Naive thymus-derived CD8-positive, alpha-beta T cell (primary cell): Measurements from ENCODE around the gene PLXNA2. TPM values are rescaled to one million over a fixed set of nuclear protein-coding genes. Genes with fewer than 3 reads are reported as not detected.
A peak's percentile ranks its signal among the peaks of the same experiment; 100 is the strongest.

Experiments used
- ATAC-seq, 2 donors: fragments of 150-1000 bp; cut with Tn5 transposase in 1 of 2; sonication (Bioruptor Pico), chemical (Tn5 transposase) in 1 of 2; 1 replicate in 1 of 2; 2 replicates in 1 of 2; pipeline ENCODE4 v1.10.0; 2021; ENCODE audit warnings: mild to moderate bottlenecking in 2 of 2, moderate library complexity in 2 of 2
- POLR2A ChIA-PET: fragments of 350-600 bp; sonication (Branson Sonifier 250); formaldehyde crosslinking; loops from one replicate; lab custom pipeline; 2021; ENCODE audit warnings: antibody characterized with exemption; lab: Charles Lee
- DNase-seq, 10 donors: peaks; one replicate each; pipeline versions ENCODE4 v3.0.0 to v3.0.0-alpha.2; 2020 to 2022
- H3K27ac Mint-ChIP-seq, 10 donors: one replicate each; pipeline ENCODE4 v1.8.0; 2020 to 2022; ENCODE audit warnings: mild to moderate bottlenecking in 10 of 10, mixed read lengths in 10 of 10, moderate library complexity in 4 of 10, inconsistent platforms in 1 of 10
- H3K27me3 Mint-ChIP-seq, 5 donors: one replicate each; pipeline ENCODE4 v1.8.0; 2021 to 2022; ENCODE audit warnings: mixed read lengths in 5 of 5
- H3K36me3 Mint-ChIP-seq, 3 donors: one replicate each; pipeline ENCODE4 v1.8.0; 2020 to 2022; ENCODE audit warnings: mixed read lengths in 3 of 3, mild to moderate bottlenecking in 2 of 3, inconsistent platforms in 1 of 3
- H3K4me1 Mint-ChIP-seq, 4 donors: one replicate each; pipeline ENCODE4 v1.8.0; 2021 to 2022; ENCODE audit warnings: mixed read lengths in 4 of 4
- H3K4me3 Mint-ChIP-seq, 10 donors: one replicate each; pipeline ENCODE4 v1.8.0; 2020 to 2022; ENCODE audit warnings: mild to moderate bottlenecking in 10 of 10, mixed read lengths in 10 of 10, moderate library complexity in 6 of 10, inconsistent platforms in 1 of 10
- H3K9me3 Mint-ChIP-seq, 9 donors: one replicate each; pipeline ENCODE4 v1.8.0; 2020 to 2022; ENCODE audit warnings: mixed read lengths in 9 of 9, mild to moderate bottlenecking in 3 of 9, inconsistent platforms in 1 of 9, moderate library complexity in 1 of 9
- polyA plus RNA-seq, 3 donors: library from polyadenylated mRNA; unstranded; fragments of 300-500 nt; fragmentation: Illumina TruSeq; gene quantifications; one replicate each; pipeline ENCODE4 v1.2.3, GENCODE V29; 2021
- total RNA-seq, 8 experiments: library from RNA in 2 of 8; stranded (reverse) in 2 of 8; gene quantifications; one replicate each; pipeline ENCODE4 v1.2.3 and lab custom pipeline; 2021 to 2026

PLXNA2 gene
- total and polyA plus RNA-seq, 5 experiments from 2014 or later: 0.06 to 7.7 (median 0.14) TPM

- H3K27me3 Mint-ChIP-seq: peaks cover 0 to 8% (median 2%) of the 10 kb centered on the region in 5 donors
- POLR2A ChIA-PET: no interaction called here
Measured at GRCh38 chr1:208061632-208062031, 182.6 kb downstream of the PLXNA2 start.

GRCh38 chr1:208061118-208061517 is 183.1 kb downstream of the PLXNA2 start:
- H3K4me1 Mint-ChIP-seq: no peaks in the 10 kb centered on the region
- no peaks in the 10 kb centered on the region for H3K36me3 Mint-ChIP-seq

More at GRCh38 chr1:208061632-208062031, 182.6 kb downstream of the PLXNA2 start:
- DNase-seq (no peak), ATAC-seq (no peak)
- H3K4me1 Mint-ChIP-seq: no peaks in the 10 kb centered on the region
- no peaks in the 10 kb centered on the region for H3K36me3 Mint-ChIP-seq
- no peak overlapping the region for H3K4me3 Mint-ChIP-seq
- no peaks in the 10 kb centered on the region for H3K9me3 Mint-ChIP-seq
- H3K27ac Mint-ChIP-seq: no peak overlapping the region

GRCh38 chr1:208060215-208060869 is 183.8 kb downstream of the PLXNA2 start:
- H3K4me1 Mint-ChIP-seq: no peaks in the 10 kb centered on the region
- POLR2A ChIA-PET: no interaction called here
- no peak overlapping the region for H3K27ac Mint-ChIP-seq
- H3K4me3 Mint-ChIP-seq: no peak overlapping the region
- ATAC-seq: no peak
- DNase-seq: no peak
- H3K27me3 Mint-ChIP-seq: peaks cover 0 to 8% (median 2%) of the 10 kb centered on the region in 5 donors
- H3K9me3 Mint-ChIP-seq: no peaks in the 10 kb centered on the region
- no peaks in the 10 kb centered on the region for H3K36me3 Mint-ChIP-seq

More at GRCh38 chr1:208061118-208061517, 183.1 kb downstream of the PLXNA2 start:
- ATAC-seq (no peak), DNase-seq (no peak)
- Mint-ChIP-seq H3K27me3 (peaks cover 0 to 8% (median 2%) of the 10 kb centered on the region in 5 donors), H3K4me3 (no peak overlapping the region), H3K9me3 (no peaks in the 10 kb centered on the region), H3K27ac (no peak overlapping the region)
- POLR2A ChIA-PET: no interaction called here

DNA sequence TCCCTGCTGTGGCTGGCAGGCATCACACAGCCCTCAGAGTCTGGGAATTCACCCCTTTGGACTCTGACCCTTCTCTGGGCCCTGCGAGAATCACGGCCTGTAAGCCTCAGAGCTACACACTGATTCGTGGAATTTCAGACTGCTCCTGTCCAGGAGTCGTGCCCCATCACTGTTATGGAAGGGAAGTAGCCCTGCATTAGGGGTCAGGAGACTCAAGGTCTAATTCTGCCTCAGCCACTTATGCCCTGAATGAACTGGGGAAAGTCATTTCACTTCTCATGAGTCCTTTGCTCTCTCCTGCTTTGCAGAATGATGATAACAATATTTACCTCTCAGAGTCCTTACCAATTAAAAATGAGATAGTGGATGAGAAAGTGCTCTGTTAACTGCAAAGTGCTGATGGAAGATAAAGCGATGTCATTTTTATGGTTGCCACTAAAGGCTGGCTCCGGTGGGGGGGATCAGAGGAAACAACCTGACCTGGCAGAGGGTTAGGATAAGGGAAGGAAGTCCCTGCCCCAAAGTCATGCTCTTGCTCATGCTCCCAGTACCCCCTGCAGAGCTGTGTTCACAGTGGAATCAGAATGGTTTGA is 184.7 kb downstream of the PLXNA2 start:
- H3K4me3 Mint-ChIP-seq: no peak overlapping the region
- H3K9me3 Mint-ChIP-seq: no peaks in the 10 kb centered on the region
- DNase-seq (no peak), ATAC-seq (no peak)
- POLR2A ChIA-PET: no interaction called here
- H3K27me3 Mint-ChIP-seq: peaks cover 0 to 12% (median 2%) of the 10 kb centered on the region in 5 donors
- no peaks in the 10 kb centered on the region for H3K4me1 Mint-ChIP-seq
- H3K27ac Mint-ChIP-seq: no peak overlapping the region
- no peaks in the 10 kb centered on the region for H3K36me3 Mint-ChIP-seq

GRCh38 chr1:208058756-208059155 is 185.4 kb downstream of the PLXNA2 start:
- Mint-ChIP-seq H3K27ac (no peak overlapping the region), H3K4me3 (no peak overlapping the region), H3K27me3 (peaks cover 0 to 12% (median 2%) of the 10 kb centered on the region in 5 donors), H3K9me3 (no peaks in the 10 kb centered on the region), H3K4me1 (no peaks in the 10 kb centered on the region), H3K36me3 (no peaks in the 10 kb centered on the region)
- DNase-seq (no peak), ATAC-seq (no peak)
- POLR2A ChIA-PET: no interaction called here

DNA sequence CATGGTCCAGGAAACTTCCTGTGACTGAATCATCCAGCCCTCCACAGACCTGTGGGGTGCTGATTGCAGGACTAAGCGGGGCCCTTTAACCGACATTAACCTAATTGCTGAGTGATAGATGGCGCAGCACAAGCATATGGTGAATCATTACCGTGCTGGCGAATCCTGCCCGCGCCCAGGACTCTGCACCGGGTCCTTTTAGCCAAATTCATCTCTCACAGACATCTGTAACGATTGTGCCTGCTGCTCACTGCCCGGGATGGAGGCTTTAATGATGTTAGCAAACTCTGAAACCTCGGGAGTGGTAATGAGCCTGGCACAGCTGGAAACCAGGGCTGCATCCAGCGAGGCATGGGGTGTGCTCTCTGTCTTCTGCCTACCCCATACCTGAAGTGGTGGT is 185.9 kb downstream of the PLXNA2 start:
- Mint-ChIP-seq H3K36me3 (no peaks in the 10 kb centered on the region), H3K9me3 (no peaks in the 10 kb centered on the region), H3K27ac (no peak overlapping the region), H3K4me3 (no peak overlapping the region), H3K4me1 (no peaks in the 10 kb centered on the region), H3K27me3 (peaks cover 0 to 12% (median 2%) of the 10 kb centered on the region in 5 donors)
- POLR2A ChIA-PET: no interaction called here
- no peak for DNase-seq
- ATAC-seq: no peak

GRCh38 chr1:208057056-208057455 is 187.1 kb downstream of the PLXNA2 start:
- Mint-ChIP-seq H3K27ac (no peak overlapping the region), H3K27me3 (peaks cover 0 to 7% (median 2%) of the 10 kb centered on the region in 5 donors), H3K4me1 (no peaks in the 10 kb centered on the region), H3K36me3 (no peaks in the 10 kb centered on the region), H3K9me3 (no peaks in the 10 kb centered on the region), H3K4me3 (no peak overlapping the region)
- POLR2A ChIA-PET: no interaction called here
- DNase-seq (no peak), ATAC-seq (no peak)

DNA sequence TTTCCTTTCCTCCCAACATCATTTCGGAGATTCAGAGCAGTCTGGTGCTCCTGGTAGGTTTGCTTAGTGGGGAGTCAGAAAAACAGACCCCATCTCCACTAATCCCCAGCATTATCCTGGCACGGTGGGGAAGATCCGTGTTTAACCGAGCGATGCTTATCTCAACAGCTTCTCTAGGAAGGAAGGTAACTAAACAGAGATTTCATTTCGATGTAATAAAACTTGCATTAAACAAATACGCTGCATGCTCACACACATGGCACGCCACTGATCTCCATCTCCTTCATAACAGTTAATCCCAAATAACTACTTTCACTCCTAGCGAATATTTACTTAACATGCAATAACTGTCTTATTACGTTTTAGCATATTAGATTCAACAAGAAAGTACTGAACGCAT is 188.6 kb downstream of the PLXNA2 start:
- Mint-ChIP-seq H3K27me3 (peaks cover 0 to 7% (median 2%) of the 10 kb centered on the region in 5 donors), H3K4me1 (no peaks in the 10 kb centered on the region), H3K27ac (no peak overlapping the region), H3K4me3 (no peak overlapping the region), H3K36me3 (peaks cover 0 to 2% (median 0%) of the 10 kb centered on the region in 3 donors), H3K9me3 (no peaks in the 10 kb centered on the region)
- POLR2A ChIA-PET: no interaction called here
- no peak for ATAC-seq
- DNase-seq: no peak

DNA sequence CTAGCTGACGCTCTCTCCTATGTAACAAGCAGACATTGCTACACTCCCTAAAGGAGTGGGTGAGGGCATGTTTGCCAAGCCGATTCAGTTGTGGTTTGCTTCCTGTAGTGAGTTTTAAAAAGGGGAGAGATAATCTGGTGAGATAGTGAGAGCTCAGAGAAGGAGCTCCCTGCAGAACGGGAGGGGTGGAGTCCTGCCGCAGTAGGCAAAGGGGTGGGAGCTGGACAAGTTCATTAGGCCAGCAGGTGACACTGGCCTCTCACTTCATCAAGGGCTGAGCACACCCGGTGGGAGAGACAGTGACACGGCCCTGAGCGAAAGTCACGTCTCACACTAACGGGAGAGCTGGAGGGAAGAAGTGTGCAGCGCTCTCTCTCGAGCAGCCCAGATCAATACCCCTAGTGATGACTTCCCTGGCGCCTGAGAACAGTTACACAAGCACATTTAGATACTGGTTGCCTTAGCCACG is 189.2 kb downstream of the PLXNA2 start:
- Mint-ChIP-seq H3K36me3 (peaks cover 0 to 2% (median 0%) of the 10 kb centered on the region in 3 donors), H3K4me3 (no peak overlapping the region), H3K9me3 (no peaks in the 10 kb centered on the region), H3K27ac (peak overlapping the region in 1 of 10 donors; percentile 37), H3K4me1 (no peaks in the 10 kb centered on the region), H3K27me3 (peaks cover 0 to 7% (median 2%) of the 10 kb centered on the region in 5 donors)
- ATAC-seq (no peak), DNase-seq (no peak)
- POLR2A ChIA-PET: no interaction called here

GRCh38 chr1:208054485-208054884 is 189.7 kb downstream of the PLXNA2 start:
- ATAC-seq (no peak), DNase-seq (no peak)
- no peaks in the 10 kb centered on the region for H3K9me3 Mint-ChIP-seq
- H3K4me3 Mint-ChIP-seq: no peak overlapping the region
- no peaks in the 10 kb centered on the region for H3K4me1 Mint-ChIP-seq
- peaks cover 0 to 2% (median 0%) of the 10 kb centered on the region in 3 donors for H3K36me3 Mint-ChIP-seq
- H3K27me3 Mint-ChIP-seq: peaks cover 0 to 5% (median 2%) of the 10 kb centered on the region in 5 donors
- no peak overlapping the region for H3K27ac Mint-ChIP-seq
- POLR2A ChIA-PET: no interaction called here

- Mint-ChIP-seq H3K9me3 (no peaks in the 10 kb centered on the region), H3K27me3 (peaks cover 0 to 4% (median 0%) of the 10 kb centered on the region in 5 donors), H3K36me3 (peaks cover 0 to 2% (median 0%) of the 10 kb centered on the region in 3 donors), H3K4me1 (peaks cover 0 to 4% (median 0%) of the 10 kb centered on the region in 4 donors), H3K4me3 (no peak overlapping the region), H3K27ac (no peak overlapping the region)
- ATAC-seq (no peak), DNase-seq (no peak)
- POLR2A ChIA-PET: no interaction called here
Measured at GRCh38 chr1:208053661-208054060, 190.5 kb downstream of the PLXNA2 start.

GRCh38 chr1:208052926-208053407 is 191.2 kb downstream of the PLXNA2 start:
- no peak overlapping the region for H3K4me3 Mint-ChIP-seq
- peaks cover 0 to 4% (median 0%) of the 10 kb centered on the region in 5 donors for H3K27me3 Mint-ChIP-seq
- H3K27ac Mint-ChIP-seq: no peak overlapping the region
- peaks cover 0 to 2% (median 0%) of the 10 kb centered on the region in 3 donors for H3K36me3 Mint-ChIP-seq
- H3K9me3 Mint-ChIP-seq: no peaks in the 10 kb centered on the region
- POLR2A ChIA-PET: no interaction called here
- ATAC-seq (no peak), DNase-seq (no peak)
- peaks cover 0 to 4% (median 0%) of the 10 kb centered on the region in 4 donors for H3K4me1 Mint-ChIP-seq

- H3K27me3 Mint-ChIP-seq: peaks cover 0 to 4% (median 0%) of the 10 kb centered on the region in 5 donors
- H3K4me3 Mint-ChIP-seq: no peak overlapping the region
- POLR2A ChIA-PET: no interaction called here
- H3K27ac Mint-ChIP-seq: no peak overlapping the region
- H3K9me3 Mint-ChIP-seq: no peaks in the 10 kb centered on the region
- H3K36me3 Mint-ChIP-seq: peaks cover 0 to 2% (median 0%) of the 10 kb centered on the region in 3 donors
- DNase-seq (no peak), ATAC-seq (no peak)
- H3K4me1 Mint-ChIP-seq: peaks cover 0 to 4% (median 0%) of the 10 kb centered on the region in 4 donors
Measured at GRCh38 chr1:208052135-208052534, 192.0 kb downstream of the PLXNA2 start.
